T-helper 17 cell (primary cell): ENCODE measurements around the gene EFNB3. TPM values are rescaled to one million over a fixed set of nuclear protein-coding genes. Genes with fewer than 3 reads are reported as not detected.
A peak's percentile ranks its signal among the peaks of the same experiment; 100 is the strongest.

Experiments
- ATAC-seq: fragments of 150-1000 bp; cut with Tn5 transposase; 2 replicates; pipeline ENCODE4 v1.10.0; 2021; ENCODE audit warnings: mild to moderate bottlenecking, moderate library complexity
- DNase-seq, 3 donors: peaks; one replicate each; pipeline versions ENCODE4 v3.0.0 to v3.0.0-alpha.2; 2020 to 2021
- H3K9me3 ChIP-seq: one replicate; pipeline ENCODE4 v1.7.0; 2013; ENCODE audit warnings: low read length, mild to moderate bottlenecking; ENCODE audit not compliant: control insufficient read depth, poor library complexity, severe bottlenecking
- H3K27ac Mint-ChIP-seq: one replicate; pipeline ENCODE4 v1.8.0; 2022; ENCODE audit warnings: mild to moderate bottlenecking, moderate library complexity, mixed read lengths
- H3K27me3 Mint-ChIP-seq: one replicate; pipeline ENCODE4 v1.8.0; 2022; ENCODE audit warnings: mixed read lengths
- H3K36me3 Mint-ChIP-seq: one replicate; pipeline ENCODE4 v1.8.0; 2022; ENCODE audit warnings: low read depth, mixed read lengths
- H3K4me1 Mint-ChIP-seq: one replicate; pipeline ENCODE4 v1.8.0; 2022; ENCODE audit warnings: mild to moderate bottlenecking, mixed read lengths
- H3K4me3 Mint-ChIP-seq: one replicate; pipeline ENCODE4 v1.8.0; 2022; ENCODE audit warnings: mild to moderate bottlenecking, moderate library complexity, mixed read lengths
- total RNA-seq, 4 donors: library from RNA in 2 of 4; stranded (reverse) in 2 of 4; gene quantifications; one replicate each; pipeline ENCODE4 v1.2.3 and lab custom pipeline; 2022 to 2026

Gene EFNB3
- total RNA-seq, 2 donors from 2014 or later, result not detected

DNA sequence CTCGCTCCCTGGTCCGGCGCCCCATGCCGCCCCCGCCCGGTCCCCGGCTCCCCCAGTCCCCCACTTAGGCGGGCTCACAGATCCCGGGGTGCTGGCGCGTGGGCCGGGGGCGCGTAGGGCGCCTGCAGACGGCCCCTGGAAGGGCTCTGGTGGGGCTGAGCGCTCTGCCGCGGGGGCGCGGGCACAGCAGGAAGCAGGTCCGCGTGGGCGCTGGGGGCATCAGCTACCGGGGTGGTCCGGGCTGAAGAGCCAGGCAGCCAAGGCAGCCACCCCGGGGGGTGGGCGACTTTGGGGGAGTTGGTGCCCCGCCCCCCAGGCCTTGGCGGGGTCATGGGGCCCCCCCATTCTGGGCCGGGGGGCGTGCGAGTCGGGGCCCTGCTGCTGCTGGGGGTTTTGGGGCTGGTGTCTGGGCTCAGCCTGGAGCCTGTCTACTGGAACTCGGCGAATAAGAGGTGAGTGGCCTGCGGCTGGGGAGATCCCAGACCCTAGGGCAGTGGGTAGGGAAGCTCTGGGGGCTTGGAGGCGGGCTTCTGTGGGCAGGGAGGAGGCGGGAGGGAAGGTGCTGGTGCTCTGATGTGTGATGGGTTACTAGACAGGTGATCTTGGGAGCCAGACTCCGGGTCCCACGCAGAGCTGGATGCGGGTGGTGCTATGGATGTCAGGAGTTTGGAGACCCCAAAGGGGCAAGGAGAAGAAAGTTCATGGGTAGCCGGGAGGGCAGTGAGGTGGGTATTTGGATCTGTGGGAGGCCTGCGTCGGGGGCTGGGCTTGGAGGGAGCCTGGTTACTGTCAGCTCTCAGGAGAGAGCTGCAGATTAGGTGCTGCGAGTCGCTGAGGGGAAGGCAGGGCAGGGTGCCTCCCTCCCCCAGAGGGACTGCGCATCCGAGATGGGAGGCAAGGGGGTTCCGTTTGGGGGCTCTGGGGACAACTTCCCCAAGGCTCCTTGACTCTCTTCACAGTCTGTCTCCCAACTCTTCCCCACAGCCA, 560 bp downstream of the EFNB3 start:
- ATAC-seq, result peak; percentile 29
- Mint-ChIP-seq H3K4me1 (peaks cover 21% of the 10 kb centered on the region), H3K27me3 (peaks cover 73% of the 10 kb centered on the region), H3K27ac (peak overlapping the region; percentile 87), H3K36me3 (peaks cover 20% of the 10 kb centered on the region), H3K4me3 (peak overlapping the region; percentile 76)
- H3K9me3 ChIP-seq, result no peaks in the 10 kb centered on the region
- DNase-seq, result no peak

DNA sequence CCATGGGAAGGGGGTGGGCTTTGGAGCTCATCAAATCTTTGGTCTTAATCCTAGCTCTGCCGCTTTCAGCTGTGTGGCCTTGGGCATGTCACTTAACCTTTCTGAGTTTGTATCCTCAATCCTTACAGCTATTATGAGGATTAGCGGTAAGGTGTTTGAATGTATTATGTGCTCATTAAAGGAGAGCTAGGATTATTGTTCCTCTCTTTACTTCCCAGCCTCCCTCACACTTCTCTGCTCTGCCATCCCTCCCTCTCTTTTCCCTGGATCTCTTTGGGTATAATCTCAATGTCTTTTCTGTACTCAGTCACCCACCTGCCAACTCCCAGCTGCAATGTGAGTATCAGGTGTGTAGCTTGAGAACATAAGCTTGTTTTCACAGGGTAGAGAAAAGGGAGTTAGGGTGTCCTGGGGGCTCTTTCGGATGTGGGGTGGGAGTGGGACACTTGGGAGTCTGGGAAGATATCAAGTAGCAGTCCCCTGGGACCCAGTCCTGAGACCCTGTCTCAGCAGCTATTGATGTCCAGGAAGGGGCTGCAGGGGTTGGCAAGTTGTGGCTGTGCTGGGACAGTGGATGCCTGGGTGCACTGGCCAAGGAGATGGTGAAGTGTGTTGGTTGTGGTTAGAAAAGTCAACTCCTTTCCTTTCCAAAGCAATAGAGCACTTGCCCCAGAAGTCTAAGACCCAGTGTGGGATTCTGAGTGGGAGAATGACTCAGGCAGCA, 1.8 kb downstream of the EFNB3 start:
- peaks cover 25% of the 10 kb centered on the region for H3K4me1 Mint-ChIP-seq
- peaks cover 80% of the 10 kb centered on the region for H3K27me3 Mint-ChIP-seq
- H3K27ac Mint-ChIP-seq, result no peak overlapping the region
- ATAC-seq (no peak), DNase-seq (no peak)
- peaks cover 21% of the 10 kb centered on the region for H3K36me3 Mint-ChIP-seq
- H3K4me3 Mint-ChIP-seq, result peak overlapping the region; percentile 41
- H3K9me3 ChIP-seq, result no peaks in the 10 kb centered on the region

- Mint-ChIP-seq H3K36me3 (peaks cover 17% of the 10 kb centered on the region), H3K27me3 (peaks cover 81% of the 10 kb centered on the region), H3K27ac (no peak overlapping the region), H3K4me3 (no peak overlapping the region), H3K4me1 (peaks cover 27% of the 10 kb centered on the region)
- no peak for DNase-seq
- no peaks in the 10 kb centered on the region for H3K9me3 ChIP-seq
- no peak for ATAC-seq
Measured at GRCh38 chr17:7707446-7707845, 2.4 kb downstream of the EFNB3 start.

DNA sequence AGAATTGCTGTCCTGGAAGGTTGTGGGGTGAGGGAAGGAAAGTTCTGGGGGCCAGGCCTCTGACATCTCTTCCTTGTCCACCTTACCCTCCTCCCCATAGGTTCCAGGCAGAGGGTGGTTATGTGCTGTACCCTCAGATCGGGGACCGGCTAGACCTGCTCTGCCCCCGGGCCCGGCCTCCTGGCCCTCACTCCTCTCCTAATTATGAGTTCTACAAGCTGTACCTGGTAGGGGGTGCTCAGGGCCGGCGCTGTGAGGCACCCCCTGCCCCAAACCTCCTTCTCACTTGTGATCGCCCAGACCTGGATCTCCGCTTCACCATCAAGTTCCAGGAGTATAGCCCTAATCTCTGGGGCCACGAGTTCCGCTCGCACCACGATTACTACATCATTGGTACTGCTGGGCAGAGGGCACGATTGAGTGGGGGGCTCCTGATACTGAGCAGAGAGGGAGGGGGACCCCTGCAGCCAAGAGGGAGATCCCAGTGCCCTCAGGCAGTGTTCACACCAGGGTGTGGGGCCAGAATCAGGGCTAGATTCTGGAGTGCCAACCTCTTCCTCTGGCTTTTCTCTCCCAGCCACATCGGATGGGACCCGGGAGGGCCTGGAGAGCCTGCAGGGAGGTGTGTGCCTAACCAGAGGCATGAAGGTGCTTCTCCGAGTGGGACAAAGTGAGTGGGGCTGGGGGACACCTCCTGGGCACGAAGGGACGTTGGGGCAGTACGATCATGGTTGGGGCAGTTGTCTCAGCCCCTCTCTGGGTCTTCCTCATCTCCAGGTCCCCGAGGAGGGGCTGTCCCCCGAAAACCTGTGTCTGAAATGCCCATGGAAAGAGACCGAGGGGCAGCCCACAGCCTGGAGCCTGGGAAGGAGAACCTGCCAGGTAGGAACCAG, 3.1 kb downstream of the EFNB3 start:
- no peak overlapping the region for H3K27ac Mint-ChIP-seq
- H3K27me3 Mint-ChIP-seq, result peaks cover 84% of the 10 kb centered on the region
- no peaks in the 10 kb centered on the region for H3K9me3 ChIP-seq
- no peak for ATAC-seq
- no peak overlapping the region for H3K4me3 Mint-ChIP-seq
- peaks cover 17% of the 10 kb centered on the region for H3K36me3 Mint-ChIP-seq
- peaks cover 32% of the 10 kb centered on the region for H3K4me1 Mint-ChIP-seq
- no peak for DNase-seq

DNA sequence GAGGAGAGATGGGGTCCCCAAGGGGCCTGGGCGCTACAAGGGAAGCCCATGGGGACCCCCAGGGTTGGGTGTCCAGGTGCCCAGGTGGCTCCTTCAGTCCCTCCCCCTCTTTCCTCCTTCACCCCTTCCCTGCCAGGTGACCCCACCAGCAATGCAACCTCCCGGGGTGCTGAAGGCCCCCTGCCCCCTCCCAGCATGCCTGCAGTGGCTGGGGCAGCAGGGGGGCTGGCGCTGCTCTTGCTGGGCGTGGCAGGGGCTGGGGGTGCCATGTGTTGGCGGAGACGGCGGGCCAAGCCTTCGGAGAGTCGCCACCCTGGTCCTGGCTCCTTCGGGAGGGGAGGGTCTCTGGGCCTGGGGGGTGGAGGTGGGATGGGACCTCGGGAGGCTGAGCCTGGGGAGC, 4.0 kb downstream of the EFNB3 start:
- peaks cover 19% of the 10 kb centered on the region for H3K36me3 Mint-ChIP-seq
- no peak for ATAC-seq

DNA sequence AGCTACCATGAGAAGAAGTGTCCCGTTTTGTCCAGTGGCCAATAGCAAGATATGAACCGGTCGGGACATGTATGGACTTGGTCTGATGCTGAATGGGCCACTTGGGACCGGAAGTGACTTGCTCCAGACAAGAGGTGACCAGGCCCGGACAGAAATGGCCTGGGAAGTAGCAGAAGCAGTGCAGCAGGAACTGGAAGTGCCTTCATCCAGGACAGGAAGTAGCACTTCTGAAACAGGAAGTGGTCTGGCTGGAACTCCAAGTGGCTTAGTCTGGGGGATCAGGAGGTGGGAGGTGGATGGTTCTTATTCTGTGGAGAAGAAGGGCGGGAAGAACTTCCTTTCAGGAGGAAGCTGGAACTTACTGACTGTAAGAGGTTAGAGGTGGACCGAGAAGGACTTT, 5.3 kb downstream of the EFNB3 start:
- Mint-ChIP-seq H3K4me1 (peaks cover 30% of the 10 kb centered on the region), H3K4me3 (no peak overlapping the region), H3K27ac (no peak overlapping the region), H3K36me3 (peaks cover 19% of the 10 kb centered on the region), H3K27me3 (peaks cover 86% of the 10 kb centered on the region)
- H3K9me3 ChIP-seq, result no peaks in the 10 kb centered on the region
- ATAC-seq (no peak), DNase-seq (no peak)

More for the DNA sequence above, 4.0 kb downstream of the EFNB3 start:
- Mint-ChIP-seq H3K4me1 (peaks cover 37% of the 10 kb centered on the region), H3K4me3 (no peak overlapping the region), H3K27me3 (peaks cover 84% of the 10 kb centered on the region), H3K27ac (no peak overlapping the region)
- DNase-seq, result no peak
- H3K9me3 ChIP-seq, result no peaks in the 10 kb centered on the region

DNA sequence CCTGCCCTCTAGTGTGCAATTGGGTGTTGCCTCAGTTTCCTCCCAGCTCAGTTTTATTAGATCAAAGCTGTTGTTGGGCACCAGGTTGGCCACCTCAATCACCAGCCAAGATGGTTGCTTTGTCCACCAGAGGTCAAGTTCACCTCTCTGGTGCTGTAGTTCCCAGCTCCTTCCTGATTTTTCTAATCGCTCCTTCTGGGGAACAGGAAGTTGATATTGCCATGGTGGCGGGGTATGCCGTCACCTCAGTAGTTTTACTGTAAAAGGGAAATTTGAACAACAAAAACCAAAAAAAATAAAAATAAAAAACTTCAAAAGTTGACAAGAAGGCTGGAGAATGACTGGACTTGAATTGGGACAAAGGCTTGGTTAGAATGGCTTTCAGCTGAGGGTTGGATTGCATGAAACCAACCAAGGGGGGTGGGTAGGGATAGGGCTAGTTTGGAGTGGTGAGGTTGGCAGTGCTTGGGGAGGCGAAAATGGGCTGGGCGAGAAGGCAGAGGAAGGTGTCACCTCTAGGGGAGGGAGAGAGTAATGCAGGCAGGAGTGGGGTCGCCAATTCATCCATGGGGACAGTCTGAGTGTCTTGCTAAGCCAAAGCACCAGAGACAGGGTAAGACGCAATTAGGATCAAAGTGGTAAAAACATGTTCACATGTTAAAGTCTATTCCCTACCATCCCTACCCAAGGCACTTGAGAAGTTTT, 6.2 kb downstream of the EFNB3 start:
- ATAC-seq (no peak), DNase-seq (no peak)
- Mint-ChIP-seq H3K27ac (no peak overlapping the region), H3K27me3 (peaks cover 87% of the 10 kb centered on the region), H3K36me3 (peaks cover 14% of the 10 kb centered on the region), H3K4me1 (peaks cover 24% of the 10 kb centered on the region), H3K4me3 (no peak overlapping the region)
- H3K9me3 ChIP-seq, result no peaks in the 10 kb centered on the region

- Mint-ChIP-seq H3K4me1 (peaks cover 27% of the 10 kb centered on the region), H3K27ac (no peak overlapping the region), H3K36me3 (peaks cover 14% of the 10 kb centered on the region), H3K27me3 (peaks cover 84% of the 10 kb centered on the region), H3K4me3 (no peak overlapping the region)
- DNase-seq, result no peak
- no peaks in the 10 kb centered on the region for H3K9me3 ChIP-seq
- ATAC-seq, result peak; percentile 57
Measured at GRCh38 chr17:7712111-7712771, 7.2 kb downstream of the EFNB3 start.

DNA sequence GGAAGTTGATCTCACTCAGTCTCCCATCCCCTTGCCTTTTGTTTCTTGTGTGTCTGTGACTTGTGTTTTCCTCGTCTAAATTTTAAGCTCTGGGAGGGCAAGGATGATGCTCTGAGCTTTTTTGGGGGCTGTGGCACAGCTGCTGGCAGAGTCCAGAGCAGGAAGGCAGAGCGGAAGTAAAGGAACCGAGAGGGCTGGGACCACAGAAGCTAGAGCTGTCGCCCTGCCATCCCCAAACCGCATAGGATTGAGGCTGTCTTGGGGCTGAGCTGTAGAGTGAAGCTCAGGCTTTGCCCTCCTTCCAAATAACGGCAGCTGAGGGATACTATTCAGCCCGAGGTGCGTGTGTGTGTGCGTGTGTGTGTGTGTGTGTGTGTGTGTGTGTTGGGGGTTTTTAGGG, 8.8 kb downstream of the EFNB3 start:
- peak overlapping the region; percentile 47 for H3K27ac Mint-ChIP-seq
- peaks cover 39% of the 10 kb centered on the region for H3K4me1 Mint-ChIP-seq
- H3K9me3 ChIP-seq, result no peaks in the 10 kb centered on the region
- peaks cover 14% of the 10 kb centered on the region for H3K36me3 Mint-ChIP-seq
- no peak for ATAC-seq
- H3K27me3 Mint-ChIP-seq, result peaks cover 86% of the 10 kb centered on the region
- H3K4me3 Mint-ChIP-seq, result no peak overlapping the region
- no peak for DNase-seq

GRCh38 chr17:7714721-7715594, 10.0 kb downstream of the EFNB3 start:
- H3K9me3 ChIP-seq, result no peaks in the 10 kb centered on the region
- Mint-ChIP-seq H3K4me1 (peaks cover 38% of the 10 kb centered on the region), H3K4me3 (no peak overlapping the region), H3K27ac (no peak overlapping the region), H3K36me3 (peaks cover 12% of the 10 kb centered on the region), H3K27me3 (peaks cover 85% of the 10 kb centered on the region)
- no peak for ATAC-seq
- no peak for DNase-seq
